Esophagus mucosa (tissue), 1 donor: Measurements from ENCODE around the gene OR52E1. TPM values are rescaled to one million over a fixed set of nuclear protein-coding genes. Genes with fewer than 3 reads are reported as not detected.

ENCODE experiments used
- ATAC-seq: fragments of 200-7000 bp; cut with Tn5 transposase; one replicate; pipeline ENCODE4 v1.9.1; 2020
- total RNA-seq: library from RNA; stranded (reverse); gene quantifications from one replicate; pipeline ENCODE4 v1.2.4, GENCODE V29; 2023
- donor health status: DM: yes; HTN: yes; CAD: no.

Gene OR52E1
- total RNA-seq, 1 donor from 2014 or later, result not detected

GRCh38 chr11:5117588-5117987 is 48.2 kb downstream of the OR52E1 start:
- ATAC-seq, result no peak

GRCh38 chr11:5118893-5119292 is 49.5 kb downstream of the OR52E1 start:
- ATAC-seq, result no peak

Other genes starting within 250 kb of the OR52E1 start
- not detected for gene OR51F2, start 248.3 kb upstream of the OR52E1 start, total RNA-seq
- not detected for gene OR51S1, start 220.4 kb upstream of the OR52E1 start, total RNA-seq
- gene OR51T1, start 187.7 kb upstream of the OR52E1 start, total RNA-seq, result not detected
- gene OR51A7, start 165.8 kb upstream of the OR52E1 start, total RNA-seq, result not detected
- not detected for gene OR51G2, start 150.2 kb upstream of the OR52E1 start, total RNA-seq
- gene OR51G1, start 145.2 kb upstream of the OR52E1 start, total RNA-seq, result not detected
- not detected for gene OR51A4, start 122.0 kb upstream of the OR52E1 start, total RNA-seq
- not detected for gene OR51A2, start 113.9 kb upstream of the OR52E1 start, total RNA-seq
- gene OR51L1, start 74.7 kb upstream of the OR52E1 start, total RNA-seq, result not detected
- not detected for gene OR52J3, start 23.0 kb upstream of the OR52E1 start, total RNA-seq
- not detected for gene OR52E2, start 9.9 kb upstream of the OR52E1 start, total RNA-seq
- not detected for gene OR52A5, start 68.8 kb downstream of the OR52E1 start, total RNA-seq
- not detected for gene OR52A1, start 85.2 kb downstream of the OR52E1 start, total RNA-seq
- not detected for gene OR51V1, start 131.1 kb downstream of the OR52E1 start, total RNA-seq
- 20.2 TPM for gene HBB, start 157.5 kb downstream of the OR52E1 start, total RNA-seq
- not detected for gene HBD, start 164.9 kb downstream of the OR52E1 start, total RNA-seq
- not detected for gene HBG1, start 180.3 kb downstream of the OR52E1 start, total RNA-seq
- gene HBG2, start 185.2 kb downstream of the OR52E1 start, total RNA-seq, result not detected
- gene HBE1, start 200.4 kb downstream of the OR52E1 start, total RNA-seq, result not detected
- not detected for gene OR51B4, start 232.4 kb downstream of the OR52E1 start, total RNA-seq